ENCODE measurements around the gene RBMS1.

GRCh38 chr2:160473468-160474318 lies 19.9 kb downstream of the RBMS1 start:
- TF ChIP-seq CTCF (IDR thresholded peaks at IDR 0.05) (no peak), EZH2 (IDR thresholded peaks at IDR 0.05; ENCODE audit: borderline replicate concordance, insufficient read depth, low read depth, low read length, poor library complexity, severe bottlenecking) (no peak)
